Aorta (tissue), 5 donors: ENCODE measurements around the gene INSYN2B. TPM values are rescaled to one million over a fixed set of nuclear protein-coding genes. Genes with fewer than 3 reads are reported as not detected.

Experiments used
- ATAC-seq: fragments of 200-7000 bp; cut with Tn5 transposase; one replicate; pipeline ENCODE4 v1.9.1; 2022; ENCODE audit warnings: moderate library complexity; ENCODE audit not compliant: low FRiP score
- DNase-seq, 2 donors: peaks; one replicate each; pipeline ENCODE4 v3.0.0-alpha.2; 2020
- H3K27ac ChIP-seq, 2 donors: one replicate each; pipeline ENCODE4 v1.5.1; 2013; ENCODE audit warnings: low read length in 2 of 2, mild to moderate bottlenecking in 2 of 2, moderate library complexity in 2 of 2, control low read depth in 1 of 2, inconsistent platforms in 1 of 2, low read depth in 1 of 2
- H3K27me3 ChIP-seq, 2 donors: one replicate each; pipeline ENCODE4 v1.6.1; 2013; ENCODE audit warnings: control low read depth in 1 of 2, low read length in 1 of 2, mild to moderate bottlenecking in 1 of 2, moderate library complexity in 1 of 2; ENCODE audit not compliant: insufficient read depth in 2 of 2, control insufficient read depth in 1 of 2
- H3K36me3 ChIP-seq, 2 donors: one replicate each; pipeline ENCODE4 v1.6.1; 2013; ENCODE audit warnings: control low read depth in 1 of 2, low read length in 1 of 2, mild to moderate bottlenecking in 1 of 2; ENCODE audit not compliant: insufficient read depth in 2 of 2, control insufficient read depth in 1 of 2
- H3K4me1 ChIP-seq, 2 donors: one replicate each; pipeline ENCODE4 v1.6.1; 2013; ENCODE audit warnings: low read length in 2 of 2, control low read depth in 1 of 2, mild to moderate bottlenecking in 1 of 2, moderate library complexity in 1 of 2; ENCODE audit not compliant: insufficient read depth in 2 of 2, control insufficient read depth in 1 of 2
- H3K4me3 ChIP-seq, 2 donors: one replicate each; pipeline ENCODE4 v1.5.1; 2013; ENCODE audit warnings: low read length in 2 of 2, control low read depth in 1 of 2, mild to moderate bottlenecking in 1 of 2
- H3K9me3 ChIP-seq: one replicate; pipeline ENCODE4 v1.6.1; 2013; ENCODE audit warnings: mild to moderate bottlenecking, low read length; ENCODE audit not compliant: control insufficient read depth
- WGBS, 2 donors: extraction: QIAGEN DNeasy Blood & Tissue Kit; methylation state at CpG; one replicate each; pipeline ENCODE4 v1.1.7; 2013; 5-methylcytosine and 5-hydroxymethylcytosine counted together
- intact Hi-C, 2 donors: fragments of 100-400 bp; cut with DNase I; formaldehyde crosslinking; loops; one replicate each; pipeline versions ENCODE4 v1.14.2 to v1.15.0; 2022
- microRNA-seq, 2 donors: library from miRNA; unstranded; fragments of <30 nt; microRNA quantifications; one replicate each; pipeline ENCODE4 v1.2.0, GENCODE V29; 2020
- polyA plus RNA-seq, 2 donors: library from polyadenylated mRNA; stranded (reverse); fragments of 200-250 nt; gene quantifications; one replicate each; pipeline ENCODE4 v1.2.3, GENCODE V29; 2013
- total RNA-seq, 2 donors: library from RNA; stranded (reverse); fragmentation: NEBNext Ultra II Directional; extraction: Animal tissue kit (Norgen Biotek cat#: 25700); gene quantifications; one replicate each; pipeline ENCODE4 v1.2.1, GENCODE V29; 2021
- donor health status: healthy with polysubstance abuse.
- donor health status: Bipolar disorder and iron deficiency.
- donor health status: DM: no; HTN: no; CAD: no.
- donor health status: DM: no; HTN: no; CAD: no.
- donor health status: DM: yes; HTN: yes; CAD: no.

The INSYN2B gene
- total and polyA plus RNA-seq, 4 donors, result 0.10 TPM; not detected in 3

DNA sequence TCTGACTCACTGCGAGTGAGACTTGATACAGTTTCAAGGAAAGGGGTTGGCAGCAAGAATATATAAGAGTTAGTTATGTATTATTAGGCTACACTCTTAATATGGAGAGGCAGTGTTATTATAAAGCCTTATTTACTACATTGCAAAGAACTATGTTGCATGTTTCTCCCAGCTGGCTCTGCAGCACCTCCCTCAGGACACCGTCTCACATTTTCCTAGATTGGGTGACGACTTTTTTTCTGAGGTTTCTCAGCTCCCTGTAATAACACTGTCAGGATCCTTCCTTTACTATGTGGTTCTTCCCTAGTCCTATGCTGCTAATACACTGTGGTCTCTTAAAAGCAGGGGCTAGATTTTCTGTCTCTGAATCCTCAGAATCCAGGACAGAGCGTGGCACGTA lies 153.7 kb downstream of the INSYN2B start:
- peaks cover 1% of the 10 kb centered on the region for H3K9me3 ChIP-seq
- ATAC-seq (no peak), DNase-seq (no peak)
- H3K4me1 ChIP-seq, result no peaks in the 10 kb centered on the region
- no peak overlapping the region for H3K27ac ChIP-seq
- intact Hi-C loops, result no loop called here
- H3K36me3 ChIP-seq, result no peaks in the 10 kb centered on the region
- H3K27me3 ChIP-seq, result peaks cover 0 to 5% of the 10 kb centered on the region in 2 donors
- H3K4me3 ChIP-seq, result no peak overlapping the region
- 59 to 60% methylated on average over 5 of the region's 5 CpGs for WGBS, 2 donors

DNA sequence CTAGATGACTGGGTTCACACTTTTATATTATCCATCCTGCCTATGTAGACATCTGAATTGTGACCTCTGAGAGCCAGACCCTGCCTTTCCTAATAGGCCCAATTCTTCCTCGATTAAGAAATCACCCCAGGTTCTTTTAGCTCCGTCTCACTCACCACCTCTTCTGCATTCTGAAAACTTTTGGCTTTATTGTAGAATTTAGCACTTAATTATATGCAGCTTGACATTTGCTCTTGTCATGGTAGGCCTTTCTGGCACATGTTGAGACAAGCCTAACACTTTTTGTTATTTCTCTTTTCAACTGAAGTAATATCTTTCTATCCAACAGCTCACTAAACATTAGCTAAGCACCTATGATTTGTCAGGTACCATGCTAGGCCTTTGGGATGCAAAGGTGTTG lies 163.3 kb downstream of the INSYN2B start:
- intact Hi-C loops, result no loop called here
- ATAC-seq (no peak), DNase-seq (no peak)
- Histone ChIP-seq H3K4me1 (no peaks in the 10 kb centered on the region), H3K27me3 (no peaks in the 10 kb centered on the region), H3K36me3 (no peaks in the 10 kb centered on the region), H3K4me3 (no peak overlapping the region), H3K27ac (no peak overlapping the region), H3K9me3 (no peaks in the 10 kb centered on the region)
- 73 to 78% methylated on average over 2 of the region's 2 CpGs for WGBS, 2 donors

DNA sequence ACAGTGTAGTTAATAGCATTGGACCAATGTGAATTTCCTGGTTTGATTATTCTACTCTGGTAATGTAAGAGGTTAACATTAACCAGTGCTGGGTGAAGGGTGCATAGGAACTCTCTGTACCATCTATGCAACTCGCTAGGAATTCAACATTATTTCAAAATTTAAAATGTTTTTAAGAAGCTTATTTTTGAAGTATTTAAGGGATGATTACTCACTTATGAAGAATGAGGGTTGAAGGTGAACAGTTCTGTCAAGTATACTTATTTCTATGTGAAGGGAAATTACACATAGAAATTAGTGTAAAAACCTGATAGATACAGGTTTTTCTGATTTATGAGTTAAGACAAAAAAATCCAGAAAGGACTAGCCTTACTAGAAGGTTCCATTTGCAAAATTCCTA lies 165.8 kb downstream of the INSYN2B start:
- DNase-seq (no peak), ATAC-seq (no peak)
- Histone ChIP-seq H3K4me1 (no peaks in the 10 kb centered on the region), H3K36me3 (no peaks in the 10 kb centered on the region), H3K9me3 (no peaks in the 10 kb centered on the region), H3K27ac (no peak overlapping the region), H3K4me3 (no peak overlapping the region), H3K27me3 (no peaks in the 10 kb centered on the region)
- intact Hi-C loops, result no loop called here
- WGBS, 2 donors, result 54 to 57% methylated on average over 1 of the region's 1 CpG

Small RNA genes within 50 kb of the gene (microRNA-seq; reads per million reads assigned to microRNA genes)
- 0 reads per million in 2 donors for gene MIR378E

Other genes with a start within 250 kb of the INSYN2B start
- gene FOXI1, start 125.4 kb upstream of the INSYN2B start, total RNA-seq, result not detected
- not detected for gene FOXI1, start 125.4 kb upstream of the INSYN2B start, polyA plus RNA-seq